Neuronal stem cell (in vitro differentiated cells): Measurements from ENCODE around the gene TMEM86B.
"Not testable (repeated sequence)": the region's sequence is repeated elsewhere in the genome, so short reads cannot be mapped to it uniquely, and the experiment has no call there.

Experiments used
- DNase-seq: peaks from one replicate; pipeline ENCODE4 v3.0.0-alpha.2; 2013; ENCODE audit warnings: low spot score
- H2AFZ ChIP-seq: one replicate; pipeline ENCODE4 v1.6.1; 2013; ENCODE audit warnings: mild to moderate bottlenecking, low read length, inconsistent platforms
- H2AK5ac ChIP-seq: 2 replicates; pipeline ENCODE4 v1.6.1; 2013; ENCODE audit warnings: low read depth, mild to moderate bottlenecking, inconsistent platforms, low read length, moderate library complexity, mixed read lengths
- H2BK120ac ChIP-seq: 2 replicates; pipeline ENCODE4 v1.6.1; 2013; ENCODE audit warnings: low read depth, mild to moderate bottlenecking, inconsistent platforms, low read length, moderate library complexity, mixed read lengths
- H2BK12ac ChIP-seq: one replicate; pipeline ENCODE4 v1.6.1; 2013; ENCODE audit warnings: low read length, inconsistent platforms
- H2BK15ac ChIP-seq: 2 replicates; pipeline ENCODE4 v1.6.1; 2013; ENCODE audit warnings: mild to moderate bottlenecking, low read length, inconsistent platforms, mixed read lengths
- H2BK5ac ChIP-seq: one replicate; pipeline ENCODE4 v1.6.1; 2013; ENCODE audit warnings: inconsistent platforms, mild to moderate bottlenecking, low read length, moderate library complexity
- H3K14ac ChIP-seq: one replicate; pipeline ENCODE4 v1.6.1; 2013; ENCODE audit warnings: low read length, inconsistent platforms
- H3K18ac ChIP-seq: 2 replicates; pipeline ENCODE4 v1.6.1; 2013; ENCODE audit warnings: low read length, inconsistent platforms
- H3K23ac ChIP-seq: 2 replicates; pipeline ENCODE4 v1.6.1; 2013; ENCODE audit warnings: low read depth, mild to moderate bottlenecking, mixed read lengths, low read length, inconsistent platforms; ENCODE audit not compliant: poor library complexity
- H3K27ac ChIP-seq: replicated peaks from 3 replicates; pipeline ENCODE4 v1.5.1; 2013; ENCODE audit warnings: low read length, inconsistent platforms
- H3K27me3 ChIP-seq, 3 experiments: 2 replicates each; pipeline ENCODE4 v1.6.1; 2013; ENCODE audit warnings: low read length in 3 of 3, mild to moderate bottlenecking in 2 of 3, inconsistent platforms in 1 of 3, low read depth in 1 of 3, mixed read lengths in 1 of 3, moderate library complexity in 1 of 3; ENCODE audit not compliant: control insufficient read depth in 3 of 3, insufficient read depth in 3 of 3
- H3K36me3 ChIP-seq, 2 donors: replicated peaks in 1 of 2; 2 replicates each; pipeline ENCODE4 v1.6.1; 2013; ENCODE audit warnings: low read length in 2 of 2; ENCODE audit not compliant: control insufficient read depth in 2 of 2, insufficient read depth in 2 of 2
- H3K4ac ChIP-seq: 2 replicates; pipeline ENCODE4 v1.6.1; 2013; ENCODE audit warnings: inconsistent platforms, mild to moderate bottlenecking, low read length, moderate library complexity
- H3K4me1 ChIP-seq, 2 donors: 1 replicate in 1 of 2; 2 replicates in 1 of 2; pipeline ENCODE4 v1.6.1; 2013; ENCODE audit warnings: low read length in 2 of 2, low read depth in 1 of 2; ENCODE audit not compliant: control insufficient read depth in 2 of 2, insufficient read depth in 1 of 2
- H3K4me2 ChIP-seq: one replicate; pipeline ENCODE4 v1.6.1; 2013; ENCODE audit warnings: mild to moderate bottlenecking, low read length, inconsistent platforms; ENCODE audit not compliant: insufficient read depth, poor library complexity, severe bottlenecking
- H3K4me3 ChIP-seq, 2 donors: 2 replicates each; pipeline ENCODE4 v1.5.1; 2013; ENCODE audit warnings: low read length in 2 of 2, mild to moderate bottlenecking in 2 of 2, inconsistent platforms in 1 of 2, moderate library complexity in 1 of 2
- H3K79me1 ChIP-seq: one replicate; pipeline ENCODE4 v1.6.1; 2013; ENCODE audit warnings: low read depth, mild to moderate bottlenecking, inconsistent platforms, low read length, moderate library complexity
- H3K9ac ChIP-seq: one replicate; pipeline ENCODE4 v1.6.1; 2013; ENCODE audit warnings: mild to moderate bottlenecking, low read depth, low read length, inconsistent platforms; ENCODE audit not compliant: poor library complexity
- H3K9me3 ChIP-seq, 2 donors: replicated peaks in 1 of 2; 2 replicates each; pipeline versions ENCODE3 to v1.6.1; 2013; ENCODE audit warnings: low read length in 2 of 2, mild to moderate bottlenecking in 2 of 2, inconsistent platforms in 1 of 2, low read depth in 1 of 2, mixed read lengths in 1 of 2, moderate library complexity in 1 of 2; ENCODE audit not compliant: control insufficient read depth in 2 of 2, insufficient read depth in 1 of 2
- H4K8ac ChIP-seq: one replicate; pipeline ENCODE4 v1.6.1; 2013; ENCODE audit warnings: low read depth, mild to moderate bottlenecking, inconsistent platforms, low read length, moderate library complexity
- H4K91ac ChIP-seq: one replicate; pipeline ENCODE4 v1.6.1; 2013; ENCODE audit warnings: low read length, low read depth, mild to moderate bottlenecking, inconsistent platforms; ENCODE audit not compliant: poor library complexity
- WGBS, 2 donors: extraction: QIAGEN DNeasy Blood & Tissue Kit; methylation state at CpG; one replicate each; pipeline ENCODE4 v1.1.7; 2013; ENCODE audit warnings: missing lambda C conversion rate in 2 of 2, mixed read lengths in 1 of 2; ENCODE audit not compliant: insufficient read length in 2 of 2, insufficient replicate concordance in 1 of 2; ENCODE audit errors: extremely low coverage in 2 of 2; 5-methylcytosine and 5-hydroxymethylcytosine counted together

The TMEM86B gene

GRCh38 chr19:55208880-55209692 lies 19.5 kb downstream of the TMEM86B start, which contains the start of gene PTPRH:
Gene PTPRH (minus strand): TSS chr19:55209501. CDS start chr19:55209433, 68 bp downstream.
- Histone ChIP-seq H3K18ac (peak within 1 kb of the TSS; percentile 90), H3K9me3 (peaks cover 5 to 8% of the 10 kb centered on the region in 2 donors), H3K27ac (no peak within 1 kb of the TSS), H2BK5ac (no peak within 1 kb of the TSS), H4K91ac (no peak within 1 kb of the TSS), H2BK120ac (no peak within 1 kb of the TSS), H3K9ac (peak within 1 kb of the TSS; percentile 60), H3K27me3 (no peaks in the 10 kb centered on the region), H2AK5ac (peak within 1 kb of the TSS; percentile 88), H3K23ac (no peak within 1 kb of the TSS), H4K8ac (no peak within 1 kb of the TSS), H3K4me1 (peaks cover 7 to 20% of the 10 kb centered on the region in 2 donors), H2BK12ac (peak within 1 kb of the TSS; percentile 75), H2BK15ac (peak within 1 kb of the TSS; percentile 58), H3K36me3 (no peaks in the 10 kb centered on the region), H3K4me2 (no peak within 1 kb of the TSS), H3K4ac (no peak within 1 kb of the TSS), H3K14ac (no peak within 1 kb of the TSS), H3K4me3 (no peak within 1 kb of the TSS), H3K79me1 (no peaks in the 10 kb centered on the region), H2AFZ (peak within 1 kb of the TSS; percentile 59)
- no CpG with 5 or more reads among the region's 18 CpGs for WGBS, 2 donors
- no peak for DNase-seq

GRCh38 chr19:55206664-55207500 lies 21.7 kb downstream of the TMEM86B start:
- Histone ChIP-seq H3K14ac (no peak overlapping the region), H4K8ac (no peak overlapping the region), H4K91ac (no peak overlapping the region), H3K18ac (peak overlapping the region; percentile 77), H3K4me3 (peak overlapping the region in 1 of 2 donors; percentile 24), H3K4me1 (peaks cover 7 to 20% of the 10 kb centered on the region in 2 donors), H2AFZ (peak overlapping the region; percentile 86), H2BK120ac (no peak overlapping the region), H3K27me3 (no peaks in the 10 kb centered on the region), H2AK5ac (no peak overlapping the region), H3K9ac (peak overlapping the region; percentile 9), H3K27ac (peak overlapping the region; percentile 24), H3K9me3 (no peaks in the 10 kb centered on the region), H3K4ac (no peak overlapping the region), H3K36me3 (no peaks in the 10 kb centered on the region), H2BK15ac (no peak overlapping the region), H2BK5ac (peak overlapping the region; percentile 82), H3K4me2 (peak overlapping the region; percentile 31), H3K79me1 (no peaks in the 10 kb centered on the region), H3K23ac (peak overlapping the region; percentile 1), H2BK12ac (no peak overlapping the region)
- WGBS, 2 donors, result no CpG with 5 or more reads among the region's 29 CpGs
- DNase-seq, result peak; percentile 67

DNA sequence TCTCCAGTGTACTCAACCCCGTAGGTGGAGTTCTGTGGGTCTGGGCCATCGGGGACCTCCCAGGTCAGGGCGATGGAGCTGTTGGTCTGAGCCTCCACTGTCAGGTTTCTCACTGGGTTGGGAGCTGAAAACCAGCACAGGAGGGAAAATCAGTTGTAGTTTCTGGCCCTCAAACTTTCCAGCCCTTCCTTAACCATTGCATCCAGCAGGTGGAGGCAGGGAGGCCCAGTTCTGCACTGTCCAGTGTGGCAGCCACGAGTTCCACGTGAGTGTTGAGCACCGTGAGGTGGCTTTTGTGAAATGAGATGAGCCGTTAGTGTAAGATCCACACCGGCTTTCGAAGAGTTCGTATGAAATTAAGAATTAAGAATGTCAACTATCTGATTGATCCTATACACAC lies 26.4 kb downstream of the TMEM86B start:
- not testable (repeated sequence) for H3K79me1 ChIP-seq, H3K27me3 ChIP-seq, H3K27ac ChIP-seq, H2BK5ac ChIP-seq, H2AFZ ChIP-seq, H3K18ac ChIP-seq, H3K4me1 ChIP-seq, H3K4me3 ChIP-seq, H4K8ac ChIP-seq, H3K36me3 ChIP-seq, DNase-seq, H4K91ac ChIP-seq, H2BK120ac ChIP-seq, H2BK12ac ChIP-seq, H3K4me2 ChIP-seq, H3K9ac ChIP-seq, H2BK15ac ChIP-seq, H3K9me3 ChIP-seq, H2AK5ac ChIP-seq, H3K14ac ChIP-seq, H3K4ac ChIP-seq, H3K23ac ChIP-seq
- no CpG with 5 or more reads among the region's 10 CpGs for WGBS, 2 donors
